H1 (cell line): ENCODE results near the gene GLB1L2. TPM values are rescaled to one million over a fixed set of nuclear protein-coding genes. Genes with fewer than 3 reads are reported as not detected.

Experiments
- CTCF ChIA-PET: fragments of 300-600 bp; sonication (Branson Sonifier 250); formaldehyde crosslinking; loops from one replicate; lab custom pipeline; 2021; ENCODE audit not compliant: partially characterized antibody; lab: Charles Lee
- POLR2A ChIA-PET: fragments of 300-600 bp; sonication (Branson Sonifier 250); formaldehyde crosslinking; loops from one replicate; lab custom pipeline; 2021; ENCODE audit warnings: inconsistent platforms; ENCODE audit not compliant: partially characterized antibody; lab: Charles Lee
- DNase-seq, 2 experiments: peaks; one replicate each; pipeline versions ENCODE4 v3.0.0 to v3.0.0-alpha.2; 2010 to 2022; ENCODE audit warnings: low spot score in 2 of 2, low read depth in 1 of 2, mixed read lengths in 1 of 2
- FAIRE-seq: peaks from 2 replicates; lab custom pipeline; 2011; peaks lifted over from hg19 to GRCh38; lab: Jason Lieb, UNC
- H2AFZ ChIP-seq: 2 replicates; pipeline ENCODE4 v1.8.1; 2012; ENCODE audit warnings: low read length, inconsistent platforms
- H2AK5ac ChIP-seq: 2 replicates; pipeline ENCODE4 v1.6.1; 2013; ENCODE audit warnings: low read depth, low read length
- H2BK120ac ChIP-seq: replicated peaks from 2 replicates; pipeline ENCODE3; 2013; ENCODE audit warnings: low read depth, low read length, inconsistent platforms
- H2BK12ac ChIP-seq: 2 replicates; pipeline ENCODE4 v1.6.1; 2013; ENCODE audit warnings: low read depth, low read length
- H2BK15ac ChIP-seq: 2 replicates; pipeline ENCODE4 v1.6.1; 2013; ENCODE audit warnings: low read length
- H2BK20ac ChIP-seq: 2 replicates; pipeline ENCODE4 v1.6.1; 2013; ENCODE audit warnings: low read length
- H2BK5ac ChIP-seq: 2 replicates; pipeline ENCODE4 v1.6.1; 2013; ENCODE audit warnings: low read depth, low read length
- H3K14ac ChIP-seq: 2 replicates; pipeline ENCODE4 v1.6.1; 2013; ENCODE audit warnings: inconsistent platforms; ENCODE audit not compliant: insufficient read length
- H3K18ac ChIP-seq: 2 replicates; pipeline ENCODE4 v1.6.1; 2013; ENCODE audit warnings: low read length; ENCODE audit errors: extremely low read depth
- H3K23ac ChIP-seq: 2 replicates; pipeline ENCODE4 v1.6.1; 2013; ENCODE audit warnings: inconsistent platforms; ENCODE audit not compliant: insufficient read length
- H3K23me2 ChIP-seq: 2 replicates; pipeline ENCODE4 v1.6.1; 2013; ENCODE audit warnings: low read depth, low read length
- H3K27ac ChIP-seq: 2 replicates; pipeline ENCODE4 v1.6.1; 2011; ENCODE audit warnings: low read depth, low read length, inconsistent platforms
- H3K27me3 ChIP-seq, 4 experiments: replicated peaks in 1 of 4; 1 replicate in 1 of 4; 2 replicates in 3 of 4; pipeline versions ENCODE4 v1.6.1 to v1.8.1; 2011 to 2013; ENCODE audit warnings: low read length in 3 of 4, mild to moderate bottlenecking in 3 of 4, inconsistent platforms in 2 of 4, mixed read lengths in 2 of 4, moderate library complexity in 1 of 4; ENCODE audit not compliant: control insufficient read depth in 3 of 4, insufficient read depth in 3 of 4; ENCODE audit errors: extremely low read depth in 1 of 4
- H3K36me3 ChIP-seq, 4 experiments: 2 replicates each; pipeline versions ENCODE4 v1.6.1 to v1.8.1; 2011 to 2013; ENCODE audit warnings: mild to moderate bottlenecking in 4 of 4, low read length in 3 of 4, moderate library complexity in 2 of 4, control low read depth in 1 of 4, inconsistent platforms in 1 of 4; ENCODE audit not compliant: insufficient read depth in 4 of 4, control insufficient read depth in 2 of 4
- H3K4ac ChIP-seq: replicated peaks from 2 replicates; pipeline ENCODE3; 2013; ENCODE audit warnings: low read length, low read depth, mixed read lengths, inconsistent platforms; ENCODE audit not compliant: insufficient read length
- H3K4me1 ChIP-seq, 4 experiments: replicated peaks in 1 of 4; 1 replicate in 1 of 4; 2 replicates in 3 of 4; pipeline versions ENCODE4 v1.6.1 to v1.8.1; 2011 to 2013; ENCODE audit warnings: low read length in 3 of 4, inconsistent platforms in 2 of 4, mixed read lengths in 1 of 4; ENCODE audit not compliant: insufficient read depth in 4 of 4, control insufficient read depth in 3 of 4
- H3K4me2 ChIP-seq, 2 experiments: 2 replicates each; pipeline versions ENCODE4 v1.6.1 to v1.8.1; 2011 to 2013; ENCODE audit warnings: low read depth in 2 of 2, low read length in 2 of 2, control low read depth in 1 of 2, inconsistent platforms in 1 of 2, mild to moderate bottlenecking in 1 of 2; ENCODE audit not compliant: insufficient read depth in 1 of 2
- H3K4me3 ChIP-seq, 4 experiments: fragments of 200-600, 300-600 bp in 1 of 4; sonication (generic), shearing (Covaris generic), sonication (Bioruptor Twin) in 1 of 4; 2 replicates each; pipeline versions ENCODE4 v1.5.1 to v1.8.1; 2011 to 2016; ENCODE audit warnings: low read length in 4 of 4, low read depth in 3 of 4, control low read depth in 2 of 4, inconsistent platforms in 2 of 4, mild to moderate bottlenecking in 2 of 4, mixed read lengths in 1 of 4, moderate library complexity in 1 of 4; ENCODE audit not compliant: insufficient read depth in 2 of 4; ENCODE audit errors: extremely low read depth in 1 of 4
- H3K56ac ChIP-seq: replicated peaks from 2 replicates; pipeline ENCODE3; 2013; ENCODE audit warnings: low read depth, mild to moderate bottlenecking, mixed read lengths, low read length, inconsistent platforms; ENCODE audit not compliant: insufficient read length
- H3K79me1 ChIP-seq: 2 replicates; pipeline ENCODE4 v1.6.1; 2013; ENCODE audit warnings: low read depth, low read length, control low read depth
- H3K79me2 ChIP-seq, 2 experiments: 2 replicates each; pipeline versions ENCODE4 v1.6.1 to v1.8.1; 2012 to 2013; ENCODE audit warnings: low read length in 2 of 2, mild to moderate bottlenecking in 2 of 2, inconsistent platforms in 1 of 2; ENCODE audit not compliant: insufficient read depth in 2 of 2, control insufficient read depth in 1 of 2
- H3K9ac ChIP-seq, 4 experiments: replicated peaks in 1 of 4; 1 replicate in 1 of 4; 2 replicates in 3 of 4; pipeline versions ENCODE4 v1.6.1 to v1.8.1; 2011 to 2013; ENCODE audit warnings: low read depth in 3 of 4, low read length in 3 of 4, control low read depth in 2 of 4, mild to moderate bottlenecking in 2 of 4, moderate library complexity in 2 of 4, inconsistent platforms in 1 of 4; ENCODE audit errors: extremely low read depth in 1 of 4
- H3K9me3 ChIP-seq, 2 experiments: 2 replicates each; pipeline versions ENCODE4 v1.6.1 to v1.8.1; 2012 to 2013; ENCODE audit warnings: mild to moderate bottlenecking in 2 of 2, moderate library complexity in 2 of 2, control low read depth in 1 of 2, inconsistent platforms in 1 of 2, low read depth in 1 of 2, low read length in 1 of 2, mixed read lengths in 1 of 2; ENCODE audit not compliant: insufficient read depth in 2 of 2
- H4K20me1 ChIP-seq, 2 experiments: replicated peaks in 1 of 2; 2 replicates each; pipeline versions ENCODE3 to v1.8.1; 2011 to 2013; ENCODE audit warnings: inconsistent platforms in 2 of 2, low read length in 2 of 2, mild to moderate bottlenecking in 1 of 2; ENCODE audit not compliant: insufficient read depth in 2 of 2, control insufficient read depth in 1 of 2
- H4K5ac ChIP-seq: 2 replicates; pipeline ENCODE4 v1.6.1; 2013; ENCODE audit warnings: low read length, low read depth, mixed read lengths, inconsistent platforms; ENCODE audit not compliant: insufficient read length
- H4K8ac ChIP-seq: 2 replicates; pipeline ENCODE4 v1.8.0; 2013; ENCODE audit warnings: mild to moderate bottlenecking, moderate library complexity, low read length, inconsistent platforms; ENCODE audit not compliant: insufficient read depth; ENCODE audit errors: extremely low read depth
- H4K91ac ChIP-seq: replicated peaks from 2 replicates; pipeline ENCODE3; 2013; ENCODE audit warnings: low read length, mixed read lengths, inconsistent platforms; ENCODE audit not compliant: insufficient read length
- ATF3 ChIP-seq: IDR thresholded peaks from 2 replicates; pipeline ENCODE4 v1.6.1; 2011; ENCODE audit warnings: low read depth, mild to moderate bottlenecking, low read length; ENCODE audit not compliant: insufficient read depth
- EZH2 ChIP-seq: fragments of 200-600 bp; sonication (generic); IDR thresholded peaks from 2 replicates; pipeline ENCODE4 v1.7.1; 2012; ENCODE audit warnings: low read depth, mild to moderate bottlenecking, moderate library complexity, low read length, inconsistent platforms; ENCODE audit not compliant: severe bottlenecking
- FOSL1 ChIP-seq: IDR thresholded peaks from 2 replicates; pipeline ENCODE4 v1.6.1; 2011; ENCODE audit warnings: mild to moderate bottlenecking, low read depth, low read length, moderate library complexity; ENCODE audit not compliant: insufficient read depth
- JUN ChIP-seq: IDR thresholded peaks from 2 replicates; pipeline ENCODE4 v1.6.1; 2011; ENCODE audit warnings: low read depth, mild to moderate bottlenecking, improper control_type of control experiment, low read length
- JUND ChIP-seq: IDR thresholded peaks from 2 replicates; pipeline ENCODE4 v1.6.1; 2011; ENCODE audit warnings: mild to moderate bottlenecking, improper control_type of control experiment, low read length
- KDM4A ChIP-seq: IDR thresholded peaks from one replicate; pipeline ENCODE4 v1.7.1; 2012; ENCODE audit warnings: low read depth, mild to moderate bottlenecking, moderate library complexity, low read length, inconsistent platforms; ENCODE audit not compliant: severe bottlenecking
- POLR2A ChIP-seq, 2 experiments: IDR thresholded peaks; 1 replicate in 1 of 2; 2 replicates in 1 of 2; pipeline ENCODE4 v1.6.1; 2011; ENCODE audit warnings: low read depth in 2 of 2, low read length in 2 of 2, mild to moderate bottlenecking in 2 of 2; ENCODE audit errors: control extremely low read depth in 1 of 2
- RNF2 ChIP-seq: fragments of 200-900, 300-1000 bp; sonication (generic); IDR thresholded peaks from 2 replicates; pipeline ENCODE4 v1.7.1; 2016; ENCODE audit warnings: borderline replicate concordance, low read depth, mild to moderate bottlenecking, antibody characterized with exemption, low read length; ENCODE audit not compliant: poor library complexity, severe bottlenecking; ENCODE audit errors: missing control alignments
- SIN3A ChIP-seq, 2 experiments: IDR thresholded peaks in 1 of 2; conservative IDR thresholded peaks in 1 of 2; 2 replicates each; pipeline ENCODE4 v1.6.1; 2011 to 2012; ENCODE audit warnings: low read length in 2 of 2, improper control_type of control experiment in 1 of 2, low read depth in 1 of 2, mild to moderate bottlenecking in 1 of 2
- SIX5 ChIP-seq: IDR thresholded peaks from 2 replicates; pipeline ENCODE4 v1.6.1; 2011; ENCODE audit warnings: mild to moderate bottlenecking, low read depth, low read length
- SP1 ChIP-seq: IDR thresholded peaks from 2 replicates; pipeline ENCODE4 v1.6.1; 2011; ENCODE audit warnings: low read depth, low read length
- SP4 ChIP-seq: IDR thresholded peaks from 2 replicates; pipeline ENCODE4 v1.6.1; 2012; ENCODE audit warnings: low read length, inconsistent platforms
- TCF12 ChIP-seq: IDR thresholded peaks from 2 replicates; pipeline ENCODE4 v1.6.1; 2011; ENCODE audit warnings: low read depth, mild to moderate bottlenecking, low read length
- YY1 ChIP-seq: IDR thresholded peaks from 2 replicates; pipeline ENCODE4 v1.6.1; 2011; ENCODE audit warnings: low read depth, mild to moderate bottlenecking, low read length
- WGBS, 2 experiments: shearing (Covaris generic) in 1 of 2; methylation state at CpG; one replicate each; pipeline versions ENCODE4 v1.1.6 to v1.1.7; 2013 to 2015; ENCODE audit warnings: low lambda C conversion rate in 2 of 2, mixed read lengths in 2 of 2, inconsistent platforms in 1 of 2, low coverage in 1 of 2, missing lambda C conversion rate in 1 of 2; ENCODE audit not compliant: insufficient replicate concordance in 2 of 2, insufficient coverage in 1 of 2, insufficient read length in 1 of 2; ENCODE audit errors: extremely low coverage in 1 of 2, missing lambda C conversion rate in 1 of 2; 5-methylcytosine and 5-hydroxymethylcytosine counted together
- polyA plus RNA-seq, 7 experiments: library from polyadenylated mRNA; depleted of rRNA in 3 of 7; stranded (reverse) in 5 of 7; unstranded in 2 of 7; fragments of >200 nt in 5 of 7; fragments of 200-250 nt in 2 of 7; gene quantifications; 1 replicate in 5 of 7; 2 replicates in 1 of 7; 4 replicates in 1 of 7; pipeline versions ENCODE4 v1.2.1 to v1.2.3, GENCODE V29; 2011 to 2013; ENCODE audit warnings: missing spikeins in 2 of 7, mixed read lengths in 2 of 7
- total RNA-seq: library from RNA; stranded (reverse); fragmentation: NEBNext Ultra II Directional; extraction: Animal tissue kit (Norgen Biotek cat#: 25700); gene quantifications from 2 replicates; pipeline ENCODE4 v1.2.1, GENCODE V29; 2021

Gene GLB1L2
- total and polyA plus RNA-seq, 2 of the 8 experiments (the other 6 are each of a cell fraction or from before 2014, with no cell fraction given): 4.4 to 7.9 TPM

DNA sequence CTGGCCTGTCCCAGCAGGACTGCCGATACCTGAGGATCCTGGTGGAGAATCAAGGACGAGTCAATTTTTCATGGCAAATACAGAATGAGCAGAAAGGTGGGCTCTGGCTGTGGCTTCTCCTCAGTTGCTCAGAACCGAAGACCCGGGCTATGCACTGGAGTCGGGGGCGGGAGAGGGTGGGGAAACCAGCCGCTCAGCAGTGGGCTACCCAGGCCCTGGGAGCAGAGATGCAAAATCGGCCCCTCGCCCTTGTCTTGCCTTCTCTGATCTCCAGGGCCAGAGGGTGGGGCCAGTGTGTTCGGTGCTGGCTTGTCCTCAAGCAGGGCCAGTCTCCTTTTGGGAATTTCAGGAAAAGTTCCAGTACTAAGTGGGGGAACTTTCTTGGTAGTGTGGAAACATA lies 18.4 kb upstream of the GLB1L2 start:
- Histone ChIP-seq H3K4me3 (no peak overlapping the region), H2BK12ac (no peak overlapping the region), H2AK5ac (no peak overlapping the region), H3K14ac (no peak overlapping the region), H3K36me3 (peaks cover 2 to 10% (median 5%) of the 10 kb centered on the region in 4 experiments; a peak in 7 of 8 replicates), H3K9me3 (no peaks in the 10 kb centered on the region; a peak in 1 of 4 replicates), H4K20me1 (no peaks in the 10 kb centered on the region), H4K91ac (no peak overlapping the region), H3K56ac (no peak overlapping the region), H3K23ac (no peak overlapping the region), H2BK120ac (no peak overlapping the region), H4K5ac (no peak overlapping the region), H3K4me2 (no peak overlapping the region), H3K18ac (no peak overlapping the region), H2BK5ac (no peak overlapping the region), H3K27me3 (no peaks in the 10 kb centered on the region), H3K4me1 (no peaks in the 10 kb centered on the region; a peak in 1 of 7 replicates), H3K4ac (no peak overlapping the region), H2AFZ (no peak overlapping the region), H3K23me2 (peaks cover under 1% of the 10 kb centered on the region; the same call in 1 of the 2 replicates), H3K79me2 (no peaks in the 10 kb centered on the region), H3K9ac (no peak overlapping the region), H4K8ac (no peak overlapping the region), H2BK20ac (no peak overlapping the region), H3K79me1 (no peaks in the 10 kb centered on the region), H3K27ac (no peak overlapping the region), H2BK15ac (no peak overlapping the region)
- POLR2A ChIA-PET: no interaction called here
- CTCF ChIA-PET: interaction anchor here (1.0 kb wide), 1 partner anchor 52 kb away, joined by 4 read pairs; no protein-coding TSS in a partner anchor
- DNase-seq (no peak), FAIRE-seq (no peak)
- WGBS, 2 experiments: 94% methylated on average over 8 of the region's 10 CpGs; no CpG with 5 or more reads in 1 of the 2 experiments
- TF ChIP-seq SIN3A (conservative IDR thresholded peaks at IDR 0.05 in 1 of 2, IDR thresholded peaks at IDR 0.05 in 1 of 2; ENCODE audit: low read depth in 1 of 2, low read length in 2 of 2) (no peak), SP4 (no peak), JUND (no peak), POLR2A (IDR thresholded peaks at IDR 0.05; ENCODE audit: control extremely low read depth in 1 of 2, low read depth in 2 of 2, low read length in 2 of 2) (no peak), EZH2 (no peak), FOSL1 (no peak), KDM4A (no peak), YY1 (no peak), SP1 (no peak), SIX5 (no peak), ATF3 (no peak), RNF2 (no peak), JUN (no peak), TCF12 (no peak)
